Sigmoid colon (tissue), 7 donors: ENCODE results near the gene UFC1. TPM values are rescaled to one million over a fixed set of nuclear protein-coding genes. Genes with fewer than 3 reads are reported as not detected.

ENCODE experiments used
- DNase-seq: peaks from one replicate; pipeline ENCODE4 v3.0.0-alpha.2; 2019
- H3K27ac ChIP-seq, 4 donors: fragments of 200-600 bp; sonication (generic); one replicate each; pipeline ENCODE4 v1.5.1; 2016 to 2019; ENCODE audit warnings: mild to moderate bottlenecking in 1 of 4
- H3K27me3 ChIP-seq, 3 donors: fragments of 200-600 bp; sonication (generic); one replicate each; pipeline ENCODE4 v1.5.1; 2019; ENCODE audit warnings: mild to moderate bottlenecking in 1 of 3
- H3K36me3 ChIP-seq, 4 donors: fragments of 200-600 bp; sonication (generic); one replicate each; pipeline ENCODE4 v1.5.1; 2016 to 2019
- H3K4me1 ChIP-seq, 4 donors: fragments of 200-600 bp; sonication (generic); one replicate each; pipeline ENCODE4 v1.5.1; 2017 to 2019
- H3K4me3 ChIP-seq, 4 donors: fragments of 200-600 bp; sonication (generic); one replicate each; pipeline ENCODE4 v1.5.1; 2017 to 2019; ENCODE audit warnings: mild to moderate bottlenecking in 2 of 4, moderate library complexity in 1 of 4
- H3K9me3 ChIP-seq, 4 donors: fragments of 200-600 bp in 3 of 4; sonication (generic) in 3 of 4; one replicate each; pipeline versions ENCODE4 v1.5.1 to v1.6.1; 2013 to 2019
- EP300 ChIP-seq, 4 donors: sonication (generic); formaldehyde crosslinking; IDR thresholded peaks; one replicate each; pipeline ENCODE4 v1.6.1; 2017; ENCODE audit warnings: antibody characterized with exemption in 4 of 4
- POLR2A ChIP-seq, 2 donors: fragments of 450-650 bp; IDR thresholded peaks; one replicate each; pipeline ENCODE4 v1.6.1; 2016; ENCODE audit warnings: antibody characterized with exemption in 2 of 2, mild to moderate bottlenecking in 2 of 2, moderate library complexity in 2 of 2
- POLR2AphosphoS5 ChIP-seq, 4 donors: sonication (generic); formaldehyde crosslinking; IDR thresholded peaks; one replicate each; pipeline ENCODE4 v1.6.1; 2017; ENCODE audit warnings: antibody characterized with exemption in 4 of 4
- WGBS, 2 donors: extraction: QIAGEN DNeasy Blood & Tissue Kit; methylation state at CpG; one replicate each; pipeline ENCODE4 v1.1.7; 2013; 5-methylcytosine and 5-hydroxymethylcytosine counted together
- intact Hi-C: fragments of 100-400 bp; cut with DNase I; formaldehyde crosslinking; loops from one replicate; pipeline ENCODE4 v1.15.1; 2023
- polyA plus RNA-seq, 3 donors: library from polyadenylated mRNA; stranded (reverse); fragments of 200-250 nt; gene quantifications; one replicate each; pipeline ENCODE4 v1.2.3, GENCODE V29; 2013
- total RNA-seq, 4 donors: library from RNA; depleted of rRNA; stranded (reverse); fragments of >200 nt; gene quantifications; one replicate each; pipeline ENCODE4 v1.1.0, GENCODE V29; 2016
- TF ChIP-seq, protein P1 (sequence below), 4 experiments: fragments of 450-650 bp in 3 of 4; fragments of 200-600 bp in 1 of 4; IDR thresholded peaks; one replicate each; pipeline ENCODE4 v1.5.1; 2016 to 2019; ENCODE audit warnings: antibody characterized with exemption in 4 of 4, mild to moderate bottlenecking in 3 of 4, moderate library complexity in 2 of 4
- donor health status: healthy with polysubstance abuse.
- donor health status: Bipolar disorder and iron deficiency.
- donor health status: healthy.

The UFC1 gene
- total and polyA plus RNA-seq, 7 donors: 49.0 to 249 (median 77.8) TPM

DNA sequence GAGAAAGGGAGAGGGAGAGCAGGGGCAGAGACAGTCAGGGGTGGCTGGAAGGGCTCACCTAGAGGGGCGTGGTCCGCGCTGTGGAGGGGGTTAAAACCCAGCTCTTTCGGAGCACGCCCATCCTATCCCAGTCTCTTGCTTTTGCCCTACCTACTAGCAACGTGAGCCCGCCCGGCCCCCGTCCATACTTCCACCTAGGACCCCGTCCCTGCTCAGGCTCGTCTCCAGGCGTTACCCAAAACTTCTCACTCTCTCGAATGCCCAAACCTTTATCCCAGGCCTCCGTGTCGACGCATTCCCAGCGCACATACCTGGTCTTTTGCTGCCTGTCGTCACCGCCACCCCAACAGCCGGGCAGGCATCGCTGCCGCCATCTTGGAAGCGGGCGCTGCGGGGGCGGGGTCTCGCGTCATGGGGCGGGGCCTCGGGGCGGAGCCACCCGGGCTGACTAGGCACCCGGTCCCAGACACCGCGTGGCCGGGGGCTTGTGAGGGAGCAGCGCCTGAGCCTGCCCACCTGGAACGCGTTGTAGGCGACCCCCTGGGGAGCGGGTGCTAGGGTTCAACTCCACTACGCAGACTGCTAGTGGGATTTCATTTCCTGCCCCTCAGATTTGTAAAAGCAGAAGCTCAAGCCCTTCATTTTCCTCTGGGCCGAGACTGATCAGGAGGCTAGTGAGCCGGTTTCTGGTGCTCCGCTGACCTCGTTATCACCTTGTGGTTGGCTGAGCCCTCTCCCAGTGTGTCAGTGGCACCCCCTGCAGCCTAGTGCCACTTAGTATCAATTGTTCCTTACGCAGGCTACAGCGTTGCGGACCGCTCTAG lies 23.5 kb downstream of the UFC1 start, which contains the start of gene B4GALT3:
Gene B4GALT3 (minus strand): TSS at position 396 of the 824 bp plus-strand sequence. CDS start 1,447 bp downstream, outside the sequence.
- no peaks in the 10 kb centered on the region for H3K9me3 ChIP-seq
- H3K27ac ChIP-seq: peak within 1 kb of the TSS; percentile 85 to 92 (median 88)
- peaks cover 12 to 37% (median 15%) of the 10 kb centered on the region in 4 donors for H3K36me3 ChIP-seq
- DNase-seq: peak; percentile 93
- H3K27me3 ChIP-seq: no peaks in the 10 kb centered on the region
- 2 to 5% methylated on average over 50 of the region's 50 CpGs for WGBS, 2 donors
- intact Hi-C loops: loop anchor here (1.0 kb wide), 1 partner anchor 11 kb away; the partner anchor contains the start of gene PPOX
- peak within 1 kb of the TSS; percentile 64 to 78 (median 76) for H3K4me3 ChIP-seq
- peaks cover 0 to 38% (median 24%) of the 10 kb centered on the region in 4 donors for H3K4me1 ChIP-seq
- TF ChIP-seq, protein P1, sequence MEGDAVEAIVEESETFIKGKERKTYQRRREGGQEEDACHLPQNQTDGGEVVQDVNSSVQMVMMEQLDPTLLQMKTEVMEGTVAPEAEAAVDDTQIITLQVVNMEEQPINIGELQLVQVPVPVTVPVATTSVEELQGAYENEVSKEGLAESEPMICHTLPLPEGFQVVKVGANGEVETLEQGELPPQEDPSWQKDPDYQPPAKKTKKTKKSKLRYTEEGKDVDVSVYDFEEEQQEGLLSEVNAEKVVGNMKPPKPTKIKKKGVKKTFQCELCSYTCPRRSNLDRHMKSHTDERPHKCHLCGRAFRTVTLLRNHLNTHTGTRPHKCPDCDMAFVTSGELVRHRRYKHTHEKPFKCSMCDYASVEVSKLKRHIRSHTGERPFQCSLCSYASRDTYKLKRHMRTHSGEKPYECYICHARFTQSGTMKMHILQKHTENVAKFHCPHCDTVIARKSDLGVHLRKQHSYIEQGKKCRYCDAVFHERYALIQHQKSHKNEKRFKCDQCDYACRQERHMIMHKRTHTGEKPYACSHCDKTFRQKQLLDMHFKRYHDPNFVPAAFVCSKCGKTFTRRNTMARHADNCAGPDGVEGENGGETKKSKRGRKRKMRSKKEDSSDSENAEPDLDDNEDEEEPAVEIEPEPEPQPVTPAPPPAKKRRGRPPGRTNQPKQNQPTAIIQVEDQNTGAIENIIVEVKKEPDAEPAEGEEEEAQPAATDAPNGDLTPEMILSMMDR (IDR thresholded peaks at IDR 0.05): peak in 1 of 4 experiments; percentile 7
- TF ChIP-seq POLR2AphosphoS5 (IDR thresholded peaks at IDR 0.05) (peak; percentile 88 to 93 (median 88)), EP300 (IDR thresholded peaks at IDR 0.05) (no peak), POLR2A (IDR thresholded peaks at IDR 0.05) (peak; percentile 67 to 71)

DNA sequence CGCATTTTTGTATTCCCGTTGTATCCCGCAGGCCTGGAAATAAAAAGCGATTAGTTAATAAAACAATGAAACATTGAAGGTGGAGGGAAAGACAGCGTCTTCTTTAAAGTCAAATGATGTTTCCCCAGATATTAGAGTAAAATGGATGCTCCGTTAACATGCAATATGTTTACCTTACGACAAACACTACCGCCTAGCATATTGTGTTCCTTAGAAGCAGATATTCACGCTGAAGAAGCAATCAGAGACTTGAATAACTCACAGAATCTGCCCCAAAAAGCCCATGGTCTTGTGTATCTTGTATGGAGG lies 24.1 kb downstream of the UFC1 start:
- intact Hi-C loops: loop anchor here (1.0 kb wide), 1 partner anchor 12 kb away; the partner anchor contains the start of gene PPOX
- H3K36me3 ChIP-seq: peaks cover 11 to 31% (median 11%) of the 10 kb centered on the region in 4 donors
- H3K4me3 ChIP-seq: peak overlapping the region; percentile 64 to 78 (median 76)
- H3K4me1 ChIP-seq: peaks cover 0 to 32% (median 22%) of the 10 kb centered on the region in 4 donors
- TF ChIP-seq EP300 (IDR thresholded peaks at IDR 0.05) (no peak), POLR2AphosphoS5 (IDR thresholded peaks at IDR 0.05) (no peak)
- TF ChIP-seq, protein P1 (IDR thresholded peaks at IDR 0.05): no peak
- H3K27me3 ChIP-seq: no peaks in the 10 kb centered on the region
- H3K9me3 ChIP-seq: no peaks in the 10 kb centered on the region
- DNase-seq: no peak
- peak overlapping the region; percentile 85 to 92 (median 88) for H3K27ac ChIP-seq
- WGBS, 2 donors: 31 to 70% methylated on average over 9 of the region's 9 CpGs

DNA sequence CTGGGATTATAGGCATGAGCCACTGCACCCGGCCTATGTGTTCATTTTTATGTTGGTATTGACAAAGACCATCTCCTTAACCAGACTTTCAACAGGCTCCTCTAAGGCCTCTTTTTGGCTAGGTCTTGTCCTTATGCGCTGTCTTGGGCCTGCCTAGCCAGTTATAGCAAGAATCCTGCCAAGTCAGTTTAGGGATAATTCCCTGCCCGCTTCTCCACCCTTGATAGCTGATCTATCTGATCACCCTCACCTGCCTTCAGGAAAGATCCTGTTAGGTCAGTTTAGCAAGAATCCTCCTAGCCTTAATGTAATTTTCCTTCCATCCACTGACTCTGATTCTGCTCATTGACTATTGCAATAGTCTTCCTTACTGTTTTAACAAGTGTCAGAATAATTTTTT lies 25.9 kb downstream of the UFC1 start:
- Histone ChIP-seq H3K27ac (no peak overlapping the region), H3K9me3 (no peaks in the 10 kb centered on the region), H3K36me3 (peaks cover 0 to 13% (median 3%) of the 10 kb centered on the region in 4 donors), H3K27me3 (no peaks in the 10 kb centered on the region), H3K4me3 (no peak overlapping the region), H3K4me1 (peaks cover 0 to 23% (median 15%) of the 10 kb centered on the region in 4 donors)
- 85 to 97% methylated on average over 3 of the region's 3 CpGs for WGBS, 2 donors
- intact Hi-C loops: no loop called here
- TF ChIP-seq, protein P1 (IDR thresholded peaks at IDR 0.05): no peak
- TF ChIP-seq POLR2AphosphoS5 (IDR thresholded peaks at IDR 0.05) (no peak), POLR2A (IDR thresholded peaks at IDR 0.05) (no peak), EP300 (IDR thresholded peaks at IDR 0.05) (no peak)
- DNase-seq: no peak

DNA sequence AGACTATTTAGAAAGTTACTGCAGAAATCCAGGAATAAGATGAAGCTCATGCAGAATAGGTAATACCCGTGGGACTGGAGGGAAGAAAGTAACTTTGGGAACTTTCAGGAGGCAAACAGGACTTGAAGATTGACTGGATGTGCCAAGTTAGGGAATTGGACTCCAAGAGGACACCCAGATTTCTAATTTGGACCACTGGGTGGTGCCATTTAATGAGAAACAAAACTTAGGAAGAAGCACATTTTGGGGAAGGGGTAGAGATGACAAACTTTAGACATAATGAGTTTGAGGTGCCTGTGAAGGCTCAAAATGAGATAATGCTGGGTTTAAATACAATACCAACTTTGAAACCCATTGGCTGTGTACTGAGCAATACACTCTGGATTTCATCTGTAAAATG lies 26.9 kb downstream of the UFC1 start:
- intact Hi-C loops: no loop called here
- 77 to 85% methylated on average over 1 of the region's 1 CpG for WGBS, 2 donors
- Histone ChIP-seq H3K4me3 (no peak overlapping the region), H3K4me1 (peaks cover 0 to 22% (median 15%) of the 10 kb centered on the region in 4 donors), H3K27me3 (no peaks in the 10 kb centered on the region), H3K36me3 (peaks cover 0 to 4% (median 0%) of the 10 kb centered on the region in 4 donors), H3K9me3 (no peaks in the 10 kb centered on the region), H3K27ac (no peak overlapping the region)
- TF ChIP-seq POLR2A (IDR thresholded peaks at IDR 0.05): no peak
- TF ChIP-seq, protein P1 (IDR thresholded peaks at IDR 0.05): no peak
- TF ChIP-seq POLR2AphosphoS5 (IDR thresholded peaks at IDR 0.05): no peak
- TF ChIP-seq EP300 (IDR thresholded peaks at IDR 0.05): no peak
- DNase-seq: no peak
